IMR-90 (cell line): ENCODE measurements around the gene MTIF3. TPM values are rescaled to one million over a fixed set of nuclear protein-coding genes. Genes with fewer than 3 reads are reported as not detected.

ENCODE experiments used
- ATAC-seq: fragments of 200-7000 bp; cut with Tn5 transposase; 2 replicates; pipeline ENCODE4 v1.9.1; 2020; ENCODE audit warnings: low read depth, mild to moderate bottlenecking, moderate library complexity
- BruUV-seq: library from RNA; stranded (reverse); fragments of 400-500 nt; replicated peaks from 2 replicates; lab custom pipeline; 2021; lab: Mats Ljungman, UMichigan
- CTCF ChIA-PET: fragments of 300-600 bp; formaldehyde crosslinking; extraction: SDS; loops from one replicate; lab custom pipeline; 2021; ENCODE audit warnings: antibody characterized with exemption; lab: Yijun Ruan, JAX
- POLR2A ChIA-PET: fragments of 300-600 bp; sonication (Branson Sonifier 250); formaldehyde crosslinking; loops from one replicate; lab custom pipeline; 2022; ENCODE audit warnings: antibody characterized with exemption; ENCODE audit not compliant: unreplicated experiment; lab: Charles Lee
- DNase-seq: peaks from one replicate; pipeline ENCODE4 v3.0.0; 2013
- H2AFZ ChIP-seq: replicated peaks from 2 replicates; pipeline ENCODE3; 2013; ENCODE audit warnings: low read length, mild to moderate bottlenecking; ENCODE audit not compliant: poor library complexity
- H2AK5ac ChIP-seq: 2 replicates; pipeline ENCODE4 v1.6.1; 2013; ENCODE audit warnings: low read depth, low read length, inconsistent platforms
- H2AK9ac ChIP-seq: replicated peaks from 2 replicates; pipeline ENCODE3; 2013; ENCODE audit warnings: mild to moderate bottlenecking, low read depth, low read length, moderate library complexity; ENCODE audit not compliant: poor library complexity
- H2BK120ac ChIP-seq: 2 replicates; pipeline ENCODE4 v1.6.1; 2013; ENCODE audit warnings: low read depth, low read length, inconsistent platforms
- H2BK15ac ChIP-seq: 3 replicates; pipeline ENCODE4 v1.6.1; 2013; ENCODE audit warnings: low read depth, low read length, inconsistent platforms
- H2BK20ac ChIP-seq: 2 replicates; pipeline ENCODE4 v1.6.1; 2013; ENCODE audit warnings: low read depth, mild to moderate bottlenecking, inconsistent platforms, low read length, moderate library complexity
- H2BK5ac ChIP-seq: 2 replicates; pipeline ENCODE4 v1.6.1; 2013; ENCODE audit warnings: mild to moderate bottlenecking, low read depth, low read length, inconsistent platforms; ENCODE audit not compliant: poor library complexity, severe bottlenecking
- H3K14ac ChIP-seq: replicated peaks from 2 replicates; pipeline ENCODE4 v1.6.1; 2013; ENCODE audit warnings: low read depth, low read length, inconsistent platforms
- H3K18ac ChIP-seq: 2 replicates; pipeline ENCODE4 v1.6.1; 2013; ENCODE audit warnings: low read depth, low read length, control low read depth
- H3K23ac ChIP-seq: 2 replicates; pipeline ENCODE4 v1.6.1; 2013; ENCODE audit warnings: low read depth, low read length, inconsistent platforms
- H3K27ac ChIP-seq: 2 replicates; pipeline ENCODE4 v1.5.1; 2013; ENCODE audit warnings: mild to moderate bottlenecking, control low read depth, low read length; ENCODE audit not compliant: insufficient read depth
- H3K27me3 ChIP-seq: 2 replicates; pipeline ENCODE4 v1.6.1; 2013; ENCODE audit warnings: low read length; ENCODE audit not compliant: control insufficient read depth, insufficient read depth
- H3K36me3 ChIP-seq: 2 replicates; pipeline ENCODE4 v1.6.1; 2013; ENCODE audit warnings: low read length, mixed read lengths; ENCODE audit not compliant: control insufficient read depth, insufficient read depth
- H3K4ac ChIP-seq: 2 replicates; pipeline ENCODE4 v1.6.1; 2013; ENCODE audit warnings: low read depth, low read length, inconsistent platforms
- H3K4me1 ChIP-seq: 2 replicates; pipeline ENCODE4 v1.6.1; 2013; ENCODE audit warnings: low read length, mixed read lengths; ENCODE audit not compliant: control insufficient read depth, insufficient read depth
- H3K4me2 ChIP-seq: 2 replicates; pipeline ENCODE4 v1.6.1; 2013; ENCODE audit warnings: low read depth, mild to moderate bottlenecking, control low read depth, low read length, moderate library complexity
- H3K4me3 ChIP-seq: 2 replicates; pipeline ENCODE4 v1.5.1; 2013; ENCODE audit warnings: low read depth, mild to moderate bottlenecking, control low read depth, low read length, moderate library complexity; ENCODE audit not compliant: insufficient read depth
- H3K56ac ChIP-seq: 2 replicates; pipeline ENCODE4 v1.6.1; 2013; ENCODE audit warnings: low read length, inconsistent platforms; ENCODE audit not compliant: insufficient read depth; ENCODE audit errors: extremely low read depth
- H3K79me1 ChIP-seq, 2 experiments: 2 replicates each; pipeline ENCODE4 v1.6.1; 2013; ENCODE audit warnings: low read length in 2 of 2, inconsistent platforms in 1 of 2, low read depth in 1 of 2
- H3K9ac ChIP-seq: 2 replicates; pipeline ENCODE4 v1.6.1; 2013; ENCODE audit warnings: low read depth, low read length, control low read depth
- H3K9me1 ChIP-seq: 2 replicates; pipeline ENCODE4 v1.6.1; 2013; ENCODE audit warnings: low read length, inconsistent platforms; ENCODE audit not compliant: insufficient read depth
- H3K9me3 ChIP-seq: 2 replicates; pipeline ENCODE4 v1.6.1; 2013; ENCODE audit warnings: low read length; ENCODE audit not compliant: control insufficient read depth, insufficient read depth
- H4K20me1 ChIP-seq: 2 replicates; pipeline ENCODE4 v1.6.1; 2013; ENCODE audit warnings: low read length, inconsistent platforms; ENCODE audit not compliant: insufficient read depth
- H4K5ac ChIP-seq: 2 replicates; pipeline ENCODE4 v1.6.1; 2013; ENCODE audit warnings: mild to moderate bottlenecking, low read depth, low read length, control low read depth
- H4K8ac ChIP-seq, 2 experiments: 2 replicates each; pipeline ENCODE4 v1.6.1; 2013; ENCODE audit warnings: low read depth in 2 of 2, low read length in 2 of 2, control low read depth in 1 of 2, inconsistent platforms in 1 of 2
- H4K91ac ChIP-seq: 2 replicates; pipeline ENCODE4 v1.6.1; 2013; ENCODE audit warnings: low read depth, low read length, inconsistent platforms; ENCODE audit not compliant: insufficient read depth
- BHLHE40 ChIP-seq: fragments of 150-350 bp; IDR thresholded peaks from 2 replicates; pipeline ENCODE4 v1.6.1; 2016; ENCODE audit warnings: mild to moderate bottlenecking, low read depth, low read length
- CEBPB ChIP-seq: IDR thresholded peaks from 2 replicates; pipeline ENCODE4 v1.6.1; 2012; ENCODE audit warnings: low read depth, low read length, improper control_type of control experiment
- CHD1 ChIP-seq: IDR thresholded peaks from 2 replicates; pipeline ENCODE4 v1.6.1; 2012; ENCODE audit warnings: low read depth, low read length, improper control_type of control experiment
- CTCF ChIP-seq: conservative IDR thresholded peaks from 2 replicates; pipeline ENCODE4 v1.5.1; 2012; ENCODE audit warnings: mild to moderate bottlenecking, low read depth, low read length, improper control_type of control experiment
- ELK1 ChIP-seq: fragments of 150-350 bp; IDR thresholded peaks from 2 replicates; pipeline ENCODE4 v1.6.1; 2016; ENCODE audit warnings: low read depth, mild to moderate bottlenecking, low read length, moderate library complexity, borderline replicate concordance
- FOS ChIP-seq: fragments of 150-350 bp; IDR thresholded peaks from 2 replicates; pipeline ENCODE4 v1.6.1; 2016; ENCODE audit warnings: low read depth, low read length
- MAFK ChIP-seq: IDR thresholded peaks from 2 replicates; pipeline ENCODE4 v1.6.1; 2012; ENCODE audit warnings: low read depth, low read length, improper control_type of control experiment
- MAZ ChIP-seq: IDR thresholded peaks from 2 replicates; pipeline ENCODE4 v1.6.1; 2012; ENCODE audit warnings: low read depth, mild to moderate bottlenecking, low read length, improper control_type of control experiment, moderate library complexity, borderline replicate concordance
- MXI1 ChIP-seq: IDR thresholded peaks from 2 replicates; pipeline ENCODE4 v1.6.1; 2012; ENCODE audit warnings: low read depth, mild to moderate bottlenecking, low read length, moderate library complexity, borderline replicate concordance
- NFE2L2 ChIP-seq: fragments of 150-350 bp; IDR thresholded peaks from 2 replicates; pipeline ENCODE4 v1.6.1; 2016; ENCODE audit warnings: low read depth, mild to moderate bottlenecking, low read length
- POLR2A ChIP-seq: IDR thresholded peaks from 2 replicates; pipeline ENCODE4 v1.6.1; 2012; ENCODE audit warnings: mild to moderate bottlenecking, low read depth, low read length
- RAD21 ChIP-seq: IDR thresholded peaks from 2 replicates; pipeline ENCODE4 v1.6.1; 2012; ENCODE audit warnings: low read length, improper control_type of control experiment
- RCOR1 ChIP-seq: IDR thresholded peaks from 2 replicates; pipeline ENCODE4 v1.6.1; 2012; ENCODE audit warnings: mild to moderate bottlenecking, low read length, improper control_type of control experiment; ENCODE audit not compliant: insufficient replicate concordance
- RFX5 ChIP-seq: IDR thresholded peaks from 2 replicates; pipeline ENCODE4 v1.8.0; 2012; ENCODE audit warnings: low read depth, mild to moderate bottlenecking, low read length, moderate library complexity
- SMC3 ChIP-seq: fragments of 150-350 bp; IDR thresholded peaks from 2 replicates; pipeline ENCODE4 v1.6.1; 2016; ENCODE audit warnings: low read depth, mild to moderate bottlenecking, antibody characterized with exemption, low read length, moderate library complexity
- USF2 ChIP-seq: fragments of 150-350 bp; IDR thresholded peaks from 2 replicates; pipeline ENCODE4 v1.6.1; 2017; ENCODE audit warnings: mild to moderate bottlenecking, antibody characterized with exemption, low read length, low read depth
- WGBS, 2 experiments: methylation state at CpG; one replicate each; pipeline versions ENCODE4 v1.1.5 to v1.1.7; 2013; ENCODE audit warnings: missing lambda C conversion rate in 2 of 2; ENCODE audit not compliant: insufficient read length in 1 of 2; ENCODE audit errors: extremely low coverage in 2 of 2; 5-methylcytosine and 5-hydroxymethylcytosine counted together
- dilution Hi-C: fragments of 300-500 bp; cut with HindIII; formaldehyde crosslinking; loops from one replicate; pipeline ENCODE4 v1.14.3; 2018; ENCODE audit warnings: low sequenced_read_pairs; ENCODE audit not compliant: unreplicated experiment
- in situ Hi-C: fragments of 300-500 bp; cut with MboI; formaldehyde crosslinking; loops from 3 replicates; pipeline ENCODE4 v1.14.3; 2019; ENCODE audit warnings: low sequenced_read_pairs, inconsistent platforms, mixed read lengths
- intact Hi-C: fragments of 100-400 bp; cut with micrococcal nuclease; formaldehyde crosslinking; loops from 2 replicates; pipeline ENCODE4 v1.10.0; 2022
- polyA plus RNA-seq, 3 experiments: library from polyadenylated mRNA; depleted of rRNA; stranded (reverse); fragments of >200 nt; gene quantifications; 2 replicates each; pipeline ENCODE4 v1.2.3, GENCODE V29; 2012; ENCODE audit warnings: low replicate concordance in 1 of 3
- total RNA-seq: library from RNA; depleted of rRNA; stranded (reverse); fragments of >200 nt; gene quantifications from 2 replicates; pipeline ENCODE4 v1.2.3, GENCODE V29; 2012

The MTIF3 gene
- total and polyA plus RNA-seq, 2 of the 4 experiments (the other 2 are of a cell fraction) = 31.7 to 41.0 TPM

GRCh38 chr13:27389891-27390290, 60.5 kb downstream of the MTIF3 start:
- no peak overlapping the region for H4K8ac ChIP-seq
- no peak for TF ChIP-seq CTCF
- TF ChIP-seq MAFK = no peak
- no peak for TF ChIP-seq RFX5
- TF ChIP-seq FOS = no peak
- TF ChIP-seq CHD1 = no peak
- no peak for TF ChIP-seq ELK1
- no peak for TF ChIP-seq POLR2A
- no peak for TF ChIP-seq BHLHE40
- no peak for TF ChIP-seq MXI1
- TF ChIP-seq RCOR1 = no peak
- no peak for TF ChIP-seq USF2
- no peak for TF ChIP-seq RAD21
- TF ChIP-seq MAZ = no peak
- no peak for TF ChIP-seq SMC3
- no peak for TF ChIP-seq CEBPB
- TF ChIP-seq NFE2L2 = no peak
- no peak overlapping the region for H3K27ac ChIP-seq
- no peak overlapping the region for H3K4me3 ChIP-seq
- H3K79me1 ChIP-seq = no peaks in the 10 kb centered on the region
- dilution Hi-C loops (no loop called here), in situ Hi-C loops (no loop called here), intact Hi-C loops (no loop called here)
- H2BK120ac ChIP-seq = no peak overlapping the region
- no peak overlapping the region for H3K23ac ChIP-seq
- no peak overlapping the region for H4K91ac ChIP-seq
- DNase-seq = no peak
- no peak overlapping the region for H3K56ac ChIP-seq
- no peak overlapping the region for H3K18ac ChIP-seq
- H3K36me3 ChIP-seq = no peaks in the 10 kb centered on the region
- no peak overlapping the region for H2AK5ac ChIP-seq
- no peak overlapping the region for H2BK5ac ChIP-seq
- no peak for ATAC-seq
- H3K14ac ChIP-seq = no peak overlapping the region
- no peaks in the 10 kb centered on the region for H3K4me1 ChIP-seq
- H3K27me3 ChIP-seq = peaks cover 25% of the 10 kb centered on the region
- no peaks in the 10 kb centered on the region for H4K20me1 ChIP-seq
- H3K4ac ChIP-seq = no peak overlapping the region
- no peaks in the 10 kb centered on the region for H3K9me1 ChIP-seq
- BruUV-seq = no TSS peak
- no peak overlapping the region for H4K5ac ChIP-seq
- no peak overlapping the region for H3K4me2 ChIP-seq
- H3K9ac ChIP-seq = no peak overlapping the region
- H2AFZ ChIP-seq = no peak overlapping the region
- no peak overlapping the region for H2BK20ac ChIP-seq
- ChIA-PET POLR2A (no interaction called here), CTCF (interaction anchor here (0.7 to 1.4 kb wide), 2 partner anchors 11 to 89 kb away, joined by 3 to 4 read pairs; no protein-coding TSS in a partner anchor)
- H2BK15ac ChIP-seq = no peak overlapping the region
- H2AK9ac ChIP-seq = no peak overlapping the region
- no CpG with 5 or more reads among the region's 7 CpGs for WGBS, 2 experiments
- H3K9me3 ChIP-seq = no peaks in the 10 kb centered on the region
